Ascending aorta (tissue), 2 donors: ENCODE results near the gene ZNF629. TPM values are rescaled to one million over a fixed set of nuclear protein-coding genes. Genes with fewer than 3 reads are reported as not detected.

ENCODE experiments used
- DNase-seq, 2 donors: peaks; one replicate each; pipeline ENCODE4 v3.0.0-alpha.2; 2019; ENCODE audit warnings: low spot score in 2 of 2
- H3K27ac ChIP-seq, 2 donors: fragments of 200-600 bp; sonication (generic); one replicate each; pipeline ENCODE4 v1.5.1; 2016 to 2017; ENCODE audit warnings: mild to moderate bottlenecking in 1 of 2
- H3K27me3 ChIP-seq: fragments of 200-600 bp; sonication (generic); one replicate; pipeline ENCODE4 v1.5.1; 2017
- H3K36me3 ChIP-seq, 2 donors: fragments of 200-600 bp; sonication (generic); one replicate each; pipeline ENCODE4 v1.5.1; 2016
- H3K4me1 ChIP-seq, 2 donors: fragments of 200-600 bp; sonication (generic); one replicate each; pipeline ENCODE4 v1.5.1; 2016 to 2017; ENCODE audit warnings: mild to moderate bottlenecking in 1 of 2
- H3K4me3 ChIP-seq, 2 donors: fragments of 200-600 bp; sonication (generic); one replicate each; pipeline ENCODE4 v1.5.1; 2016 to 2017; ENCODE audit warnings: mild to moderate bottlenecking in 1 of 2
- H3K9me3 ChIP-seq, 2 donors: fragments of 200-600 bp; sonication (generic); one replicate each; pipeline ENCODE4 v1.5.1; 2016
- CTCF ChIP-seq, 3 experiments: fragments of 200-600 bp in 2 of 3; fragments of 450-650 bp in 1 of 3; sonication (generic) in 2 of 3; IDR thresholded peaks; one replicate each; pipeline ENCODE4 v1.5.1; 2016 to 2019; ENCODE audit warnings: antibody characterized with exemption in 3 of 3, mild to moderate bottlenecking in 1 of 3, moderate library complexity in 1 of 3
- intact Hi-C: fragments of 100-400 bp; cut with DNase I; formaldehyde crosslinking; loops from one replicate; pipeline ENCODE4 v1.15.1; 2023
- total RNA-seq: library from RNA; depleted of rRNA; stranded (reverse); fragments of >200 nt; gene quantifications from one replicate; pipeline ENCODE4 v1.1.0, GENCODE V29; 2016

The ZNF629 gene
- total RNA-seq, 1 donor from 2014 or later: 12.3 TPM

DNA sequence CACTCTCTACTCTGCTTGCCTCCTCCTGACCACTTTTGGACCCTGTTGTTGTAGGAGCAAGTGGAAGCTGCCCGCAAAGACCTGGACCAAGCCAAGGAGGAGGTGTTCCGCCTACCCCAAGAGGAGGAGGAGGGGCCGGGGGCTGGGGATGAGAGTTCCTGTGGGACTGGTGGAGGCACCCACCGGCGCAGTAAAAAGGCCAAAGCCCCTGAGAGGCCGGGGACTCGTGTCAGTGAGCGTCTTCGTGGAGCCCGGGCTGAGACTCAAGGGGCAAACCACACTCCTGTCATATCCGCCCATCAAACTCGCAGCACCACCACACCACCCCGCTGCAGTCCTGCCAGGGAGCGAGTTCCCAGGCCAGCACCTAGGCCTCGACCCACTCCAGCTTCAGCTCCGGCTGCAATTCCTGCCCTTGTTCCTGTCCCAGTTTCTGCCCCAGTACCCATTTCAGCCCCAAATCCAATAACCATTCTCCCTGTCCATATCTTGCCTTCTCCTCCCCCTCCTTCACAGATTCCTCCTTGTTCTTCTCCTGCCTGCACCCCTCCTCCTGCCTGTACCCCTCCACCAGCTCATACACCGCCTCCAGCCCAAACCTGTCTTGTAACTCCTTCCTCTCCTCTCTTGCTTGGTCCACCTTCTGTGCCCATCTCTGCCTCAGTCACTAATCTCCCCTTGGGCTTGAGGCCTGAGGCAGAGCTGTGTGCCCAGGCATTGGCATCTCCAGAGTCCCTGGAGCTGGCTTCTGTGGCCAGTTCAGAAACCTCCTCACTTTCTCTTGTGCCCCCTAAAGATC, 49.8 kb downstream of the ZNF629 start:
- intact Hi-C loops: no loop called here
- Histone ChIP-seq H3K36me3 (peaks cover 66 to 72% of the 10 kb centered on the region in 2 donors), H3K4me1 (peaks cover 8 to 22% of the 10 kb centered on the region in 2 donors), H3K9me3 (no peaks in the 10 kb centered on the region), H3K27ac (no peak overlapping the region), H3K4me3 (no peak overlapping the region), H3K27me3 (no peaks in the 10 kb centered on the region)
- no peak for TF ChIP-seq CTCF (IDR thresholded peaks at IDR 0.05)
- DNase-seq: no peak

GRCh38 chr16:30731411-30731810, 55.6 kb downstream of the ZNF629 start:
- Histone ChIP-seq H3K4me1 (no peaks in the 10 kb centered on the region), H3K36me3 (peaks cover 69 to 80% of the 10 kb centered on the region in 2 donors), H3K4me3 (no peak overlapping the region), H3K27me3 (no peaks in the 10 kb centered on the region), H3K27ac (no peak overlapping the region), H3K9me3 (no peaks in the 10 kb centered on the region)
- DNase-seq: no peak
- no peak for TF ChIP-seq CTCF (IDR thresholded peaks at IDR 0.05)
- intact Hi-C loops: no loop called here

DNA sequence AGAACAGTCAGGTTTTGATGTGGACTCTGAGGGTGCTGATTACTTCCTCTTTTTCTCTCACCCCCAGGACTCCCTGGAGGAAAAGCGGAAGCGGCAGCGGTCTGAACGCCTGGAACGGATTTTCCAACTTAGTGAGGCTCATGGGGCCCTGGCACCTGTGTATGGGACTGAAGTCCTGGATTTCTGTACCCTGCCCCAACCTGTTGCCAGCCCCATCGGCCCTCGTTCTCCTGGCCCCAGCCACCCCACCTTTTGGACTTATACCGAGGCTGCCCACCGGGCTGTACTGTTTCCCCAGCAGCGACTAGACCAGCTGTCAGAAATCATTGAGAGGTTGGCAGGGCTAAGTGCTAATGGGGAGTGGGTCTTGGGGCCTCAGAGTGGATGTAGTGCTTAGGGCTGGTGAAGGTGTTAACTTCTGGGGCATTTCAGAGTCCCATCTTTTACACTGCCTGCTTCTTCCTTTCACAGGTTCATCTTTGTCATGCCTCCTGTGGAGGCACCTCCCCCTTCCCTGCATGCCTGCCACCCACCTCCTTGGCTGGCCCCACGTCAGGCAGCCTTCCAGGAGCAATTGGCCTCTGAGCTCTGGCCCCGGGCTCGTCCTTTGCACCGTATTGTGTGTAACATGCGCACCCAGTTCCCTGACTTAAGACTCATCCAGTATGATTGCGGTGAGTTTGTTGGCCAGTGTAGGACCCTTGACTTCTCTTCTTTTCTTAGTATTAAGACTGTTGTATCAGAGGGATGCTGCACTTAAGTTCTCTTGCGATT, 57.9 kb downstream of the ZNF629 start:
- no peak for DNase-seq
- Histone ChIP-seq H3K27ac (no peak overlapping the region), H3K4me3 (no peak overlapping the region), H3K9me3 (no peaks in the 10 kb centered on the region), H3K4me1 (no peaks in the 10 kb centered on the region), H3K36me3 (peaks cover 62 to 80% of the 10 kb centered on the region in 2 donors), H3K27me3 (no peaks in the 10 kb centered on the region)
- TF ChIP-seq CTCF (IDR thresholded peaks at IDR 0.05): no peak
- intact Hi-C loops: no loop called here

Other genes starting within 250 kb of the ZNF629 start
- 10.9 TPM for gene ZNF764, start 228.8 kb downstream of the ZNF629 start, total RNA-seq
- gene ZNF688, start 215.5 kb downstream of the ZNF629 start, total RNA-seq: 11.3 TPM
- gene ZNF785, start 201.5 kb downstream of the ZNF629 start, total RNA-seq: 12.1 TPM
- gene ZNF689, start 176.8 kb downstream of the ZNF629 start, total RNA-seq: 7.0 TPM
- 124 TPM for gene PRR14, start 136.2 kb downstream of the ZNF629 start, total RNA-seq
- 26.8 TPM for gene FBRS, start 128.8 kb downstream of the ZNF629 start, total RNA-seq
- 24.5 TPM for gene SRCAP, start 88.0 kb downstream of the ZNF629 start, total RNA-seq
- 78.8 TPM for gene PHKG2, start 38.8 kb downstream of the ZNF629 start, total RNA-seq
- not detected for gene CFAP119, start 25.1 kb downstream of the ZNF629 start, total RNA-seq
- gene RNF40, start 24.9 kb downstream of the ZNF629 start, total RNA-seq: 66.3 TPM
- gene BCL7C, start 106.9 kb upstream of the ZNF629 start, total RNA-seq: 46.2 TPM
- gene CTF1, start 109.4 kb upstream of the ZNF629 start, total RNA-seq: 0.21 TPM
- gene FBXL19, start 136.4 kb upstream of the ZNF629 start, total RNA-seq: 66.9 TPM
- 39.0 TPM for gene ORAI3, start 161.9 kb upstream of the ZNF629 start, total RNA-seq
- 8.3 TPM for gene SETD1A, start 170.5 kb upstream of the ZNF629 start, total RNA-seq
- 35.2 TPM for gene HSD3B7, start 198.0 kb upstream of the ZNF629 start, total RNA-seq
- gene STX1B, start 223.4 kb upstream of the ZNF629 start, total RNA-seq: 2.0 TPM
- gene STX4, start 246.4 kb upstream of the ZNF629 start, total RNA-seq: 79.1 TPM